Astrocyte of the spinal cord (primary cell): ENCODE results near the gene ADARB2.

Experiments
- DNase-seq: peaks from one replicate; pipeline ENCODE4 v3.0.0; 2011; ENCODE audit warnings: low read depth, low spot score
- H3K4me3 ChIP-seq: 2 replicates; pipeline ENCODE4 v1.5.1; 2011; ENCODE audit warnings: low read depth, mild to moderate bottlenecking, low read length, moderate library complexity
- in situ Hi-C: cut with HindIII; loops from 2 replicates; pipeline ENCODE4 v1.10.0; 2017; ENCODE audit warnings: low sequenced_read_pairs
- TF ChIP-seq, protein P1 (sequence below): IDR thresholded peaks from 2 replicates; pipeline ENCODE4 v1.5.1; 2012; ENCODE audit warnings: low read depth, mild to moderate bottlenecking, low read length, inconsistent platforms

Gene ADARB2

DNA sequence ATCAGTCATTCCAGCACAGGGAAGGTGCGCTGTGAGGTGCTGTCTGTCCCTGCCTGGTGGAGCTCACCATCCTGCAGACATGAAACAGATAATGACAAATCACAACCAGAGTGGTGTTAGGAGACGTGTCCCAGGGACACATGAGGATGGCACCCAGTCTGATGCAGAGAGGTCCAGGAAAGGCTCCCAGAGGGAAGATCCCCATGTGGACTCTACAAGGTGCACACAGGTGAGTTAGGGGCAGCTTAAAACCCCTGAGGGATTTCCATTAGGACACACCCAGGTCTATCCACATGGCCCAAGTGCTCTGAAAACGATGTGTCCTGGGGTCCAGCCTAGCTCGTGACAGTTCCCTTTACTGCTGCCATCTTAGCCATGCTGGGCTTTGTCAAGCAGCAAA is 91.4 kb downstream of the ADARB2 start:
- no peak for DNase-seq
- in situ Hi-C loops = no loop called here
- H3K4me3 ChIP-seq = no peak overlapping the region
- TF ChIP-seq, protein P1, sequence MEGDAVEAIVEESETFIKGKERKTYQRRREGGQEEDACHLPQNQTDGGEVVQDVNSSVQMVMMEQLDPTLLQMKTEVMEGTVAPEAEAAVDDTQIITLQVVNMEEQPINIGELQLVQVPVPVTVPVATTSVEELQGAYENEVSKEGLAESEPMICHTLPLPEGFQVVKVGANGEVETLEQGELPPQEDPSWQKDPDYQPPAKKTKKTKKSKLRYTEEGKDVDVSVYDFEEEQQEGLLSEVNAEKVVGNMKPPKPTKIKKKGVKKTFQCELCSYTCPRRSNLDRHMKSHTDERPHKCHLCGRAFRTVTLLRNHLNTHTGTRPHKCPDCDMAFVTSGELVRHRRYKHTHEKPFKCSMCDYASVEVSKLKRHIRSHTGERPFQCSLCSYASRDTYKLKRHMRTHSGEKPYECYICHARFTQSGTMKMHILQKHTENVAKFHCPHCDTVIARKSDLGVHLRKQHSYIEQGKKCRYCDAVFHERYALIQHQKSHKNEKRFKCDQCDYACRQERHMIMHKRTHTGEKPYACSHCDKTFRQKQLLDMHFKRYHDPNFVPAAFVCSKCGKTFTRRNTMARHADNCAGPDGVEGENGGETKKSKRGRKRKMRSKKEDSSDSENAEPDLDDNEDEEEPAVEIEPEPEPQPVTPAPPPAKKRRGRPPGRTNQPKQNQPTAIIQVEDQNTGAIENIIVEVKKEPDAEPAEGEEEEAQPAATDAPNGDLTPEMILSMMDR = no peak

DNA sequence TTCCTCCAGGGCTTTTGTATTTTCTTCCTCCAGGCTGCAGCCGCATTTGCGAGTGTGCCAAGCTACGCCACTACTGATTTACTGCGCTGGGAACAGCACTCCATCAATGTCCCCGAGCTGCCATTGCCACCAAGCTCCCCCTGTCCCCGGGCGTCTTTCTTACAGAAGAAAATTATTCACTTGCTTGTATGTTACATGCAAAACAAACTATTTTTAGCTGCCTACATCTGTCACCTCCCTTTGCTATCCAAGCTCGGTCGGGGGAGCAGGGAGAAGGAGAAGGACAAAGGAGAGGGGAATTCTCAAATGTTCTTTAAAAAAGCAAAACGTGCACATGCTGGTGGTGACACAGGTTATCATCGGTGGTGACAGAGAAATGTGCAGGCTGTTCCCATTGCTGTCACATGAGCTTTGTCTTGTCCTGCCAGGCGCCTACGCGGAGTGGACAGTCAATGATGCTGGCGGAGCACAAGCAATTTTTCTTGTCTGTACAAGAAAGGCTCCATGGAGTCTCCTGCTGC is 93.1 kb downstream of the ADARB2 start:
- TF ChIP-seq, protein P1 = no peak
- in situ Hi-C loops = no loop called here
- no peak for DNase-seq
- H3K4me3 ChIP-seq = no peak overlapping the region

DNA sequence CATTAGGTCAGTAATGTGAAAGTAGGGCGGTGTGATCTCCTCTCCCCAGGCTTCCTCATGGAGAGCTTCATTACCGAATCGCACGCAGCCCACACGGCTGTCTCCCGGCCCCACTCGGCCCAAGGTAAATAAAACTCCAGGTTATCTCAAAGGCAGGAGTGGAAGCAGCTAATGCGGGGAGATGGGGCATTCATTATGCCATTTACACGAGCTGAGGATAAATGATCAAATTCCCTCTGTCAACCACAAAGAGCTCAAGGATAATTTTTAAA is 93.5 kb downstream of the ADARB2 start:
- H3K4me3 ChIP-seq = no peak overlapping the region
- no peak for DNase-seq
- in situ Hi-C loops = no loop called here
- TF ChIP-seq, protein P1 = no peak

DNA sequence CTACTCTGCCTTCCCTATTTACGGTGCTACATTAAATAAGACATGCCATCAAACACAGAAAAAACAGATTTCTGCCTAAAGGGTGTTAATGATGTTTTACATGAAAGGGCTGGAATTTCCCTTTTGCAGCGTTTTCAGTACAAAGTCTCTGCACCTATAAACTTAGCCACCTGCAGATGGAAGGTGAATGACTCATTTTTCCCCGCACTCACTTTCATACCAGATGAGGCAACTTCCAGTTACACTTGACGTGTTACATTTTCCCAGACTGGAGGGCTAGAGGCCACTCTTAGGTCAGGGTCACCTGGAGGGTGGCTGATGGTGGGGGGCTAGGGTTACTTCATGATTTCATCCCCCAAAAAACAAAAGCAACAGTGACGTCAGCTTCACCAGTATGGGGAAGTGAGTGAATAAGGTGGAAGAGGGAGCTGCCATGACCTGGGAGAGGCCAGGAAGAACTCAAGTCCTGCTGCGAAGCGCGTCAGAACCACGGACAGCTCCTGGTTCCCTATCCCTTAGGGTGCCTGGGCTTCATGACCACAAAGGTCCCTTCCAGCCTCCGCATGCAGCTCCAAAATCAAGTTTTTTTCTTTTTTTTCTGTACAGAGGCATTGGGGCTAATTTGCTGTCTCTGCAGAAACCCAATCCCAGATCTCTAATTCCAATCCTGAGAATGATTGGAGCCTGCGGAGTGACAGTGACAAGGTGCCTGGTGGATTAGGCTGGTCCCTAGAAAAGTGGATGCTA is 94.0 kb downstream of the ADARB2 start:
- DNase-seq = no peak

DNA sequence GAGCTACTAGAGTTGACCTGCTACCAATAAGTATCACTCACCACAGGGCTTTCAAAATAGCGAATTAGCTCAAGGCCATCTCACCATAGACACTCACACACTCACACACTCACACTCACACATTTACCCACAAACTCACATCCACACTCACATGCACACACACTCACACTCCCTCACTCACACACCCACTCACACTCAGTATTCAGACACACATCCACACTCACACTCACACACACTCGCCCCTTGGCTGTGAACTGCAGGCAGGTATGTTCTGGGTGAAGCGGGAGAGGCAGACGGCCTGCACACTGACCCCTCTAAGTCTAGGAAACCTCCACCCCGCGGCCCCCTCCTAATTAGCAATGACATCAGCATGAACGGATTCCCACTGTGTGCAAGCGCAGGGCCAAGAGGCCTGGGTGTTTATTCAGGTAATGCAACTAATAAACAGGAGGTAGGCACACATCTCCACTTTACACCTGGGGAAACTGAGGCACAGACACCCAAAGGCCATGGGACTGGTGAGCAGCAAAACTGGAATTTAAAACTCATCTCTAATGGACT is 94.6 kb downstream of the ADARB2 start:
- TF ChIP-seq, protein P1 = no peak
- DNase-seq = no peak
- in situ Hi-C loops = no loop called here
- H3K4me3 ChIP-seq = no peak overlapping the region

More for the DNA sequence above, 94.0 kb downstream of the ADARB2 start:
- TF ChIP-seq, protein P1 = no peak
- H3K4me3 ChIP-seq = no peak overlapping the region
- in situ Hi-C loops = no loop called here

DNA sequence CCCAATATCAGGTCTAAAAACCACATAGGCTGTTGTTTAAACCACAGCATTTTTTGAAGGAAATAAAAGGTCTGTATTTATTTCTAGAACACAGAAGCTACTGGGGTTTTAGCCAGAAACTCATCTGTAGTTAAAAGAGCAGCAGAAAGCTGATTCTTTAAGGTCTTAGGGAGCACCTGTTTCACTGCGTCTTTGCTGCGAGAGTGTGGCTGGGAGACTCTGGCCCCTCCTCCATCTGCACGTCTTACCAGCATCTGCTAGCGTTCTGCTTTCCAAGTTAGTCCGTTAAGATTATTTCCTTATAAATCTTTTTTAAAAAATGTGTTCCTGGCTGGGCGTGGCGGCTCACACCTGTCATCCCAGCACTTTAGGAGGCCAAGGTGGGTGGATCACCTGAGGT is 95.9 kb downstream of the ADARB2 start:
- TF ChIP-seq, protein P1 = no peak
- no peak for DNase-seq
- in situ Hi-C loops = no loop called here
- no peak overlapping the region for H3K4me3 ChIP-seq
